ENCODE measurements around the gene EBLN1. TPM values are rescaled to one million over a fixed set of nuclear protein-coding genes. Genes with fewer than 3 reads are reported as not detected.

The EBLN1 gene
- total RNA-seq, 1 experiment from 2014 or later, result not detected

DNA sequence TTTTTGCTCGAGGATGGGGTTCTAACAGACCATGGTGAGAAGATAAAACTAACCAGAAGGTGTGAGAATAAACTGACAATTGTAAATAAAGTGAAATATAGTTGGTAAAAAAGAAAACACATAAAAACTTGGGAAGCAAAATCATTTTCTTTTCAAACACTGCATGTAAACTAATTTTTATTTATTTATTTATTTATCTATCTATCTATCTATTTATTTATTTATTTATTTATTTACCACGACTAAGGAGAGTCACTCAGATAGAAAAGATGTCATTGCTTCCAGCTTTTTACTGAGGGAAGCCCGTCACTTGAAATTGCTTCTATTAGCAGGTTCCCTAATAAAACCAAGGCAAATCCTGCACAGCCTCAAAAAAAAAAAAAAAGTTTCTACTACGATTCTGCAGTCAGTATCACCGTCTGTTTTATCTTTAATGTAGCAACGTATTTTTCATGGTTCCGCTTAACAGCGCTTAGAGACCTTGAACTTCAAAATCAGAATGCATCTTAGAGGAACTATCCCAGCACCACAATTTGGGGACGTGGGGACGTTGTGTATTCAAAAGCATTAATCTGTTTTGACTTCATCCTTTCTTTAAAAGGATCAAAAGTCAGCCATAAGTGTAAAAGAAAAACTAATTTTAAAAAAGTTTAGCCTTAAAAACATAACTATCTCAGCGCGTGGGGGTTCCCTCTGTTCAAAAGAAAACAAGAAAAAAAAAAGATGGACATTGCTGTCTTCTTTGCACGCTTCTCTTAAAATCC is 33.3 kb upstream of the EBLN1 start:
- H2AFZ ChIP-seq (ENCODE audit: low read length), result no peak overlapping the region
- H3K27ac ChIP-seq (ENCODE audit: insufficient read length, low read depth, low read length), result no peak overlapping the region

More for the DNA sequence above, 33.3 kb upstream of the EBLN1 start:
- Histone ChIP-seq H4K8ac (replicated peaks; ENCODE audit: insufficient read length, low read depth, low read length) (no peak overlapping the region), H4K20me1 (ENCODE audit: control insufficient read depth, insufficient read depth, insufficient read length) (no peaks in the 10 kb centered on the region), H3T11ph (ENCODE audit: low read length) (no peak overlapping the region), H3K4me2 (ENCODE audit: insufficient read depth, insufficient read length, low read length) (peak overlapping the region; percentile 98), H2BK5ac (ENCODE audit: insufficient read length, low read length) (no peak overlapping the region), H3K56ac (ENCODE audit: insufficient read length, low read depth, low read length) (no peak overlapping the region), H2BK20ac (ENCODE audit: low read depth, low read length, poor library complexity, severe bottlenecking) (no peak overlapping the region), H3K27me3 (ENCODE audit: insufficient read depth, low read length) (peaks cover 32% of the 10 kb centered on the region; the same call in 1 of the 2 replicates), H4K5ac (ENCODE audit: insufficient read length, low read depth, low read length) (no peak overlapping the region), H2BK120ac (ENCODE audit: low read depth, low read length, poor library complexity, severe bottlenecking) (no peak overlapping the region), H3K79me1 (ENCODE audit: insufficient read depth, low read depth, low read length, poor library complexity, severe bottlenecking) (no peaks in the 10 kb centered on the region), H3K9ac (ENCODE audit: extremely low read depth, insufficient read length, low read length) (no peak overlapping the region), H3K23me2 (ENCODE audit: insufficient read length, low read depth, low read length, poor library complexity, severe bottlenecking) (peaks cover 12% of the 10 kb centered on the region), H2AK5ac (ENCODE audit: insufficient read length, low read length) (no peak overlapping the region), H2BK15ac (ENCODE audit: low read depth, low read length) (no peak overlapping the region), H3K4me1 (ENCODE audit: insufficient read depth, low read length) (no peaks in the 10 kb centered on the region), H3K18ac (ENCODE audit: insufficient read length, low read depth, low read length) (no peak overlapping the region), H3K4ac (ENCODE audit: low read depth, low read length) (no peak overlapping the region), H3K9me3 (ENCODE audit: control insufficient read depth, low read depth, low read length) (no peaks in the 10 kb centered on the region), H3K23ac (ENCODE audit: insufficient read length, low read depth, low read length) (no peak overlapping the region), H2BK12ac (ENCODE audit: insufficient read length, low read depth, low read length) (no peak overlapping the region), H3K79me2 (ENCODE audit: insufficient read depth, low read length) (no peaks in the 10 kb centered on the region), H3K14ac (ENCODE audit: insufficient read depth, low read length) (no peak overlapping the region), H4K91ac (ENCODE audit: insufficient read length, low read depth, low read length) (no peak overlapping the region)
- Mint-ChIP-seq H3K4me3 (peak overlapping the region; percentile 81 to 91), H3K36me3 (ENCODE audit: insufficient read depth in 1 of 3, low read depth in 3 of 3) (no peaks in the 10 kb centered on the region), H3K9me3 (peaks cover 0 to 3% of the 10 kb centered on the region in 2 experiments; a peak in 1 of 5 replicates), H3K27ac (no peak overlapping the region), H3K4me1 (peaks cover 6 to 15% of the 10 kb centered on the region in 2 experiments; a peak in 3 of 4 replicates), H3K27me3 (ENCODE audit: low read depth) (peaks cover 86% of the 10 kb centered on the region)
- TF ChIP-seq, protein P1, sequence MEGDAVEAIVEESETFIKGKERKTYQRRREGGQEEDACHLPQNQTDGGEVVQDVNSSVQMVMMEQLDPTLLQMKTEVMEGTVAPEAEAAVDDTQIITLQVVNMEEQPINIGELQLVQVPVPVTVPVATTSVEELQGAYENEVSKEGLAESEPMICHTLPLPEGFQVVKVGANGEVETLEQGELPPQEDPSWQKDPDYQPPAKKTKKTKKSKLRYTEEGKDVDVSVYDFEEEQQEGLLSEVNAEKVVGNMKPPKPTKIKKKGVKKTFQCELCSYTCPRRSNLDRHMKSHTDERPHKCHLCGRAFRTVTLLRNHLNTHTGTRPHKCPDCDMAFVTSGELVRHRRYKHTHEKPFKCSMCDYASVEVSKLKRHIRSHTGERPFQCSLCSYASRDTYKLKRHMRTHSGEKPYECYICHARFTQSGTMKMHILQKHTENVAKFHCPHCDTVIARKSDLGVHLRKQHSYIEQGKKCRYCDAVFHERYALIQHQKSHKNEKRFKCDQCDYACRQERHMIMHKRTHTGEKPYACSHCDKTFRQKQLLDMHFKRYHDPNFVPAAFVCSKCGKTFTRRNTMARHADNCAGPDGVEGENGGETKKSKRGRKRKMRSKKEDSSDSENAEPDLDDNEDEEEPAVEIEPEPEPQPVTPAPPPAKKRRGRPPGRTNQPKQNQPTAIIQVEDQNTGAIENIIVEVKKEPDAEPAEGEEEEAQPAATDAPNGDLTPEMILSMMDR (conservative IDR thresholded peaks at IDR 0.05), result no peak
- DNase-seq, result no peak
- no CpG with 5 or more reads among the region's 13 CpGs for WGBS (ENCODE audit: extremely low coverage, insufficient read length, low lambda C conversion rate)

Measured in H9 (cell line).